Loucy (cell line): Measurements from ENCODE around the gene C22orf31.
"Not testable (repeated sequence)": the region's sequence is repeated elsewhere in the genome, so short reads cannot be mapped to it uniquely, and the experiment has no call there.

Experiments used
- H2AFZ ChIP-seq: fragments of 200-600 bp; sonication (generic); 2 replicates; pipeline ENCODE4 v1.6.0; 2016; ENCODE audit warnings: antibody characterized with exemption, mild to moderate bottlenecking, low read length, moderate library complexity
- H3F3A ChIP-seq: fragments of 200-600 bp; 2 replicates; pipeline ENCODE4 v1.6.0; 2016; ENCODE audit warnings: antibody characterized with exemption, low read depth, mild to moderate bottlenecking
- H3K27me3 ChIP-seq: fragments of 200-600 bp; sonication (generic); 2 replicates; pipeline ENCODE4 v1.6.1; 2014; ENCODE audit warnings: low read length, mild to moderate bottlenecking; ENCODE audit not compliant: insufficient read depth, poor library complexity, severe bottlenecking
- H3K36me3 ChIP-seq: fragments of 200-600 bp; sonication (generic); 2 replicates; pipeline ENCODE4 v1.6.1; 2016; ENCODE audit warnings: low read length; ENCODE audit not compliant: insufficient read depth
- H3K4me1 ChIP-seq: fragments of 200-600 bp; sonication (generic); 2 replicates; pipeline ENCODE4 v1.5.1; 2014; ENCODE audit warnings: low read length, mild to moderate bottlenecking; ENCODE audit not compliant: insufficient read depth, poor library complexity, severe bottlenecking
- H3K4me2 ChIP-seq: fragments of 200-600 bp; sonication (generic); 2 replicates; pipeline ENCODE4 v1.6.0; 2014; ENCODE audit warnings: antibody characterized with exemption, low read length, low read depth, mild to moderate bottlenecking; ENCODE audit not compliant: poor library complexity, severe bottlenecking
- H3K4me3 ChIP-seq: fragments of 200-600 bp; sonication (generic); 2 replicates; pipeline ENCODE4 v1.5.1; 2014; ENCODE audit warnings: low read length, mild to moderate bottlenecking, mixed read lengths; ENCODE audit not compliant: poor library complexity, severe bottlenecking
- H3K79me2 ChIP-seq: fragments of 200-600 bp; sonication (generic); 2 replicates; pipeline ENCODE4 v1.6.1; 2014; ENCODE audit warnings: low read length; ENCODE audit not compliant: insufficient read depth
- H3K9ac ChIP-seq: fragments of 200-600 bp; sonication (generic); 2 replicates; pipeline ENCODE4 v1.6.0; 2014; ENCODE audit warnings: mild to moderate bottlenecking, low read depth, low read length, moderate library complexity; ENCODE audit not compliant: poor library complexity, severe bottlenecking
- H3K9me2 ChIP-seq: fragments of 200-600 bp; sonication (generic); replicated peaks from 2 replicates; pipeline ENCODE4 v1.6.1; 2016; ENCODE audit warnings: low read depth, low read length, mixed read lengths
- H3K9me3 ChIP-seq: fragments of 200-600 bp; sonication (generic); 2 replicates; pipeline ENCODE4 v1.6.1; 2014; ENCODE audit warnings: mild to moderate bottlenecking, antibody characterized with exemption, low read length, low read depth; ENCODE audit not compliant: insufficient read depth
- H4K20me1 ChIP-seq: fragments of 200-600 bp; sonication (generic); 2 replicates; pipeline ENCODE4 v1.6.0; 2014; ENCODE audit warnings: antibody characterized with exemption, low read length, mild to moderate bottlenecking; ENCODE audit not compliant: insufficient read depth, poor library complexity, severe bottlenecking
- EZH2phosphoT487 ChIP-seq: fragments of 200-600 bp; IDR thresholded peaks from 2 replicates; pipeline ENCODE4 v1.6.1; 2018; ENCODE audit warnings: antibody characterized with exemption, mild to moderate bottlenecking, moderate library complexity, borderline replicate concordance
- TF ChIP-seq, protein P1 (sequence below): fragments of 200-600 bp; sonication (generic); conservative IDR thresholded peaks from 2 replicates; pipeline ENCODE4 v1.5.1; 2014; ENCODE audit warnings: mild to moderate bottlenecking, antibody characterized with exemption, low read length

C22orf31 gene

DNA sequence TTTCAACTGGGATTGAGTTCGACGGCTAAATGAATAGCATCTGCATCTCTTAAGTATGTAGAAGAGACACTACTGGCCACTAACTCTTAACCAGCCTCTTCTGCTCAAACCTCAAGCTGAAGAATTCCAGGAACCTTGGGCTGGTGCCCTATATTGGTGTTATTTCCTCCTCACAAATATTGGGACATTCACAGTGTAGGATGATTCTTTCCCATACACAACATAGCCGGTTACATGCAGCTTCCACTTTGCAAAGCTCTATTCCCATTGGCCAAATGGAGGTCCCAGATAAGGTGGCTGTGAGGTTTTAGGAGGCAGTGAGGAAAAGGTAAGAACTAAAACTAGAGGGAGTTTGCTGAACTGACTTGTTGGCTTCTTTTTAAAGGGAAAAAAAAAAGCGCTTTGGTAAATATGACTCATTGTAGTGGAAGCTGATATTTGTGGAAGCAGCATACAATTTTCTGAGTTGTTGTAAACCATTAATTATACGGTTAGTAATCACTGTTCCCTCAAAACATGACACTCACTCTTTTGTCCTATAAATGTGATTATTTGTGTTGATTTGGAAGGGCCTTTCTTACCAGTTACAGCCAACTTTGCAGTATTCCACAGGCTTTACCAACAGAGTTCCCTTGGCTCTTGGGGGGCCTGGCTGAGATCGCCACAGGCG lies 17.6 kb downstream of the C22orf31 start:
- no peak overlapping the region for H3K9ac ChIP-seq
- H3F3A ChIP-seq = no peaks in the 10 kb centered on the region
- no peak overlapping the region for H3K4me2 ChIP-seq
- no peak overlapping the region for H3K4me3 ChIP-seq
- H3K27me3 ChIP-seq = no peaks in the 10 kb centered on the region
- H3K36me3 ChIP-seq = peaks cover 48% of the 10 kb centered on the region; the same call in 1 of the 2 replicates
- no peak for TF ChIP-seq EZH2phosphoT487
- TF ChIP-seq, protein P1, sequence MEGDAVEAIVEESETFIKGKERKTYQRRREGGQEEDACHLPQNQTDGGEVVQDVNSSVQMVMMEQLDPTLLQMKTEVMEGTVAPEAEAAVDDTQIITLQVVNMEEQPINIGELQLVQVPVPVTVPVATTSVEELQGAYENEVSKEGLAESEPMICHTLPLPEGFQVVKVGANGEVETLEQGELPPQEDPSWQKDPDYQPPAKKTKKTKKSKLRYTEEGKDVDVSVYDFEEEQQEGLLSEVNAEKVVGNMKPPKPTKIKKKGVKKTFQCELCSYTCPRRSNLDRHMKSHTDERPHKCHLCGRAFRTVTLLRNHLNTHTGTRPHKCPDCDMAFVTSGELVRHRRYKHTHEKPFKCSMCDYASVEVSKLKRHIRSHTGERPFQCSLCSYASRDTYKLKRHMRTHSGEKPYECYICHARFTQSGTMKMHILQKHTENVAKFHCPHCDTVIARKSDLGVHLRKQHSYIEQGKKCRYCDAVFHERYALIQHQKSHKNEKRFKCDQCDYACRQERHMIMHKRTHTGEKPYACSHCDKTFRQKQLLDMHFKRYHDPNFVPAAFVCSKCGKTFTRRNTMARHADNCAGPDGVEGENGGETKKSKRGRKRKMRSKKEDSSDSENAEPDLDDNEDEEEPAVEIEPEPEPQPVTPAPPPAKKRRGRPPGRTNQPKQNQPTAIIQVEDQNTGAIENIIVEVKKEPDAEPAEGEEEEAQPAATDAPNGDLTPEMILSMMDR = no peak
- H3K9me3 ChIP-seq = no peaks in the 10 kb centered on the region
- no peaks in the 10 kb centered on the region for H4K20me1 ChIP-seq
- H3K79me2 ChIP-seq = no peaks in the 10 kb centered on the region
- H2AFZ ChIP-seq = no peak overlapping the region
- no peaks in the 10 kb centered on the region for H3K9me2 ChIP-seq
- peaks cover 14% of the 10 kb centered on the region for H3K4me1 ChIP-seq

GRCh38 chr22:29041408-29041807 lies 20.2 kb downstream of the C22orf31 start:
- Histone ChIP-seq H2AFZ (no peak overlapping the region), H3K27me3 (no peaks in the 10 kb centered on the region), H3K4me3 (no peak overlapping the region), H3K4me2 (peak overlapping the region; percentile 23), H3K9ac (no peak overlapping the region), H3K4me1 (peaks cover 22% of the 10 kb centered on the region), H4K20me1 (no peaks in the 10 kb centered on the region), H3F3A (no peaks in the 10 kb centered on the region), H3K79me2 (no peaks in the 10 kb centered on the region), H3K9me2 (no peaks in the 10 kb centered on the region), H3K9me3 (no peaks in the 10 kb centered on the region), H3K36me3 (peaks cover 21% of the 10 kb centered on the region; the same call in 1 of the 2 replicates)
- no peak for TF ChIP-seq EZH2phosphoT487
- TF ChIP-seq, protein P1 = no peak

GRCh38 chr22:29040385-29041275 lies 21.0 kb downstream of the C22orf31 start:
- no peak for TF ChIP-seq EZH2phosphoT487
- TF ChIP-seq, protein P1 = peak; percentile 99
- Histone ChIP-seq H4K20me1 (no peaks in the 10 kb centered on the region), H3K4me2 (peak overlapping the region; percentile 23)

DNA sequence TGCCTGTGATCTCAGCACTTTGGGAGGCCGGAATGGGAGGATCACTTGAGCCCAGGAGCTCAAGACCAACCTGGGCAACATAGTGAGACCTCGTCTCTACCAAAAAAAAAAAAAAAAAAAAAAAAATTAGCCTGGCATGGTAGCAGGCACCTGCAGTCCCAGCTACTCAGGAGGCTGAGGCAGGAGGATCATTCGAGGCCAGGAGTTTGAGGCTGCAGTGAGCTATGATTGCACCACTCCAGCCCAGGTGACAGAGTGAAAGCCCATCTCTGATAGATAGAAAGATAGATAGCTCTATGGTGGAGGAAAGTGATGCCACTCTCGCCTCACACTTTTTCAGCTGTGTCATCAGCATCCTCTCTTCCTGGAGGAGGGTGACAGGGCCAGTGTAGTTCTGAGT lies 21.9 kb downstream of the C22orf31 start:
- not testable (repeated sequence) for H2AFZ ChIP-seq, H3K9me3 ChIP-seq, H3K4me3 ChIP-seq, H3F3A ChIP-seq, H4K20me1 ChIP-seq, H3K79me2 ChIP-seq, H3K27me3 ChIP-seq, H3K4me2 ChIP-seq, H3K9ac ChIP-seq, H3K9me2 ChIP-seq
- H3K4me1 ChIP-seq = peaks cover 22% of the 10 kb centered on the region
- peaks cover 12% of the 10 kb centered on the region; the same call in 1 of the 2 replicates for H3K36me3 ChIP-seq

More at GRCh38 chr22:29040385-29041275, 21.0 kb downstream of the C22orf31 start:
- Histone ChIP-seq H3K9me2 (no peaks in the 10 kb centered on the region), H3F3A (no peaks in the 10 kb centered on the region), H3K9ac (no peak overlapping the region), H3K4me1 (peaks cover 22% of the 10 kb centered on the region), H3K27me3 (no peaks in the 10 kb centered on the region), H3K36me3 (peaks cover 14% of the 10 kb centered on the region; the same call in 1 of the 2 replicates), H2AFZ (no peak overlapping the region), H3K9me3 (no peaks in the 10 kb centered on the region), H3K79me2 (no peaks in the 10 kb centered on the region), H3K4me3 (no peak overlapping the region)
